Activated CD4-positive, alpha-beta T cell treated with anti-CD3 and anti-CD28 coated beads, Interleukin-2, amount 50 U/mL, for 24 hours (primary cell): Measurements from ENCODE around the gene SUGCT.

ENCODE experiments used
- DNase-seq, 2 donors: peaks; one replicate each; pipeline ENCODE4 v3.0.0-alpha.2; 2020; ENCODE audit warnings: low read depth in 1 of 2, low spot score in 1 of 2

The SUGCT gene

GRCh38 chr7:40706829-40707228, 572.0 kb downstream of the SUGCT start:
- DNase-seq: no peak

- DNase-seq: no peak
Measured at GRCh38 chr7:40709062-40709964, 574.5 kb downstream of the SUGCT start.

- no peak for DNase-seq
Measured at GRCh38 chr7:40711706-40712105, 576.9 kb downstream of the SUGCT start.

- no peak for DNase-seq
Measured at GRCh38 chr7:40714363-40715052, 579.7 kb downstream of the SUGCT start.

- DNase-seq: no peak
Measured at GRCh38 chr7:40715053-40715430, 580.2 kb downstream of the SUGCT start.

GRCh38 chr7:40716052-40716451, 581.2 kb downstream of the SUGCT start:
- DNase-seq: no peak

GRCh38 chr7:40717242-40717641, 582.4 kb downstream of the SUGCT start:
- no peak for DNase-seq

- no peak for DNase-seq
Measured at GRCh38 chr7:40720416-40720815, 585.6 kb downstream of the SUGCT start.

- no peak for DNase-seq
Measured at GRCh38 chr7:40721342-40721949, 586.6 kb downstream of the SUGCT start.

- no peak for DNase-seq
Measured at GRCh38 chr7:40722242-40722641, 587.4 kb downstream of the SUGCT start.

- DNase-seq: no peak
Measured at GRCh38 chr7:40723829-40724228, 589.0 kb downstream of the SUGCT start.

GRCh38 chr7:40726559-40726958, 591.8 kb downstream of the SUGCT start:
- no peak for DNase-seq

GRCh38 chr7:40733114-40733513, 598.3 kb downstream of the SUGCT start:
- no peak for DNase-seq

- no peak for DNase-seq
Measured at GRCh38 chr7:40733578-40733977, 598.8 kb downstream of the SUGCT start.

GRCh38 chr7:40739257-40739656, 604.5 kb downstream of the SUGCT start:
- no peak for DNase-seq

- DNase-seq: no peak
Measured at GRCh38 chr7:40742270-40742669, 607.5 kb downstream of the SUGCT start.

GRCh38 chr7:40746841-40747556, 612.2 kb downstream of the SUGCT start:
- no peak for DNase-seq

- no peak for DNase-seq
Measured at GRCh38 chr7:40747856-40748255, 613.1 kb downstream of the SUGCT start.

- DNase-seq: no peak
Measured at GRCh38 chr7:40749877-40750276, 615.1 kb downstream of the SUGCT start.

- DNase-seq: no peak
Measured at GRCh38 chr7:40753455-40753854, 618.6 kb downstream of the SUGCT start.

GRCh38 chr7:40755438-40755837, 620.6 kb downstream of the SUGCT start:
- DNase-seq: no peak
